Neural crest cell (in vitro differentiated cells): ENCODE measurements around the gene CSRP1. TPM values are rescaled to one million over a fixed set of nuclear protein-coding genes. Genes with fewer than 3 reads are reported as not detected.
"Not testable (repeated sequence)": the region's sequence is repeated elsewhere in the genome, so short reads cannot be mapped to it uniquely, and the experiment has no call there.

Source experiments
- DNase-seq: peaks from one replicate; pipeline ENCODE4 v3.0.0; 2021; ENCODE audit warnings: low read depth, mixed read lengths, low spot score
- H3K27ac Mint-ChIP-seq: one replicate; pipeline ENCODE4 v1.8.0; 2021; ENCODE audit warnings: mild to moderate bottlenecking, mixed read lengths; ENCODE audit not compliant: unreplicated experiment
- H3K27me3 Mint-ChIP-seq: 2 replicates; pipeline ENCODE4 v1.8.0; 2021; ENCODE audit warnings: low read depth, mild to moderate bottlenecking, mixed read lengths
- H3K36me3 Mint-ChIP-seq: 2 replicates; pipeline ENCODE4 v1.8.0; 2021; ENCODE audit warnings: low read depth, mild to moderate bottlenecking, mixed read lengths
- H3K4me1 Mint-ChIP-seq: 2 replicates; pipeline ENCODE4 v1.8.0; 2021; ENCODE audit warnings: mixed read lengths
- H3K4me3 Mint-ChIP-seq: one replicate; pipeline ENCODE4 v1.8.0; 2021; ENCODE audit warnings: mild to moderate bottlenecking, mixed read lengths
- H3K9me3 Mint-ChIP-seq: 2 replicates; pipeline ENCODE4 v1.8.0; 2021; ENCODE audit warnings: mixed read lengths
- CTCF ChIP-seq: fragments of 200-600 bp; sonication (generic); conservative IDR thresholded peaks from 2 replicates; pipeline ENCODE4 v1.5.0; 2021; ENCODE audit warnings: antibody characterized with exemption, mild to moderate bottlenecking
- total RNA-seq: library from RNA; stranded (reverse); gene quantifications from 2 replicates; pipeline ENCODE4 v1.2.1, GENCODE V29; 2021

The CSRP1 gene
- total RNA-seq, 1 donor from 2014 or later: 1.5 TPM

DNA sequence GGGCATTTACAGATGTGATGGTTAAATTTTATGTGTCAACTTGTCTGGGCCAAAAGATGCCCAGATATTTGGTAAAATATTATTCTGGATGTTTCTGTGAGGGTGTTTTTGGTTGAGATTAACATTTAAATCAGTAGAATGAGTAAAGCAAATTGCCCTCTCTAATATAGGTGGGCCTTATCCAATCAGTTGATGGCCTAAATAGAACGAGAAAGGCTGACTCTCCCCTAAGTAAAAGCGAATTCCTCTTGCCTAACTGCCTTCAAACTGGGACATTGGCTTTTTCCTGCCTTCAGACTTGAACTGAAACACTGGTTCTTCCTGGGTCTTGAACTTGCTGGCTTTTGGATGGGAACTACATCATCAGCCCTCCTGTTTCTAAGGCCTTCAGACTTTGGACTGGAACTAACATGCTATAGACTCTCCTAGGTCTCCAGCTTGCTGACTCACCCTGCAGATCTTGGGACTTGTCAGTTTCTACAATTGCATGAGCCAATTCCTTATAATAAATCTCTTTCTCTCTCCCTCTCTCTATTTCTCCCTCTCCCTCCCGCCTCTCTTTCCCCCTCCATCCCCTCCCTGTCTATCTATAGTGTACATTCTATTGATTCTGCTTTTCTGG is 21.8 kb upstream of the CSRP1 start:
- no peak for DNase-seq
- Mint-ChIP-seq H3K27ac (no peak overlapping the region), H3K27me3 (peaks cover 26% of the 10 kb centered on the region), H3K9me3 (peaks cover 6% of the 10 kb centered on the region), H3K4me1 (peaks cover 12% of the 10 kb centered on the region), H3K36me3 (peaks cover 2% of the 10 kb centered on the region), H3K4me3 (no peak overlapping the region)
- TF ChIP-seq CTCF: no peak

DNA sequence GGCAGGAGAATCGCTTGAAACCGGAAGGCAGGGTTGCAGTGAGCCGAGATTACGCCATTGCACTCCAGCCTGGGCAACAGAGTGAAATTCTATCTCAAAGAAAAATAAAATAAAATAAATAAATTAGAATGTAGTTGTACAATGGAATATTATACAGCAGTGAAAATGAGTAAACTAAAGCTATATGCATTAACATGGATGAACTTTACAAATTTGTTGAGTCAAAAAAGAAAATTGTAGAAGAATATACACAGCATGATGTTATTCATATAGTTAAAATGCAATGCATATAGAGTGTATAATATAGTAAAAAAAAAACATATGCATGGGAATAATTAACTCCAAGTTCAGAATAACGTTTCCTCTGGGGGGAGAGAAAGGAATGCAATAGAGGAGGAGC is 21.0 kb upstream of the CSRP1 start:
- peaks cover 6% of the 10 kb centered on the region for H3K9me3 Mint-ChIP-seq
- H3K4me1 Mint-ChIP-seq: peaks cover 12% of the 10 kb centered on the region

GRCh38 chr1:201525193-201525778 is 18.4 kb upstream of the CSRP1 start:
- H3K27me3 Mint-ChIP-seq: peaks cover 10% of the 10 kb centered on the region
- H3K36me3 Mint-ChIP-seq: peaks cover 2% of the 10 kb centered on the region
- no peak for DNase-seq
- no peak overlapping the region for H3K4me3 Mint-ChIP-seq
- H3K4me1 Mint-ChIP-seq: no peaks in the 10 kb centered on the region
- peaks cover 6% of the 10 kb centered on the region for H3K9me3 Mint-ChIP-seq
- TF ChIP-seq CTCF: no peak
- no peak overlapping the region for H3K27ac Mint-ChIP-seq

More for the DNA sequence above, 21.0 kb upstream of the CSRP1 start:
- Mint-ChIP-seq H3K27ac (no peak overlapping the region), H3K4me3 (no peak overlapping the region), H3K36me3 (peaks cover 2% of the 10 kb centered on the region), H3K27me3 (peaks cover 19% of the 10 kb centered on the region)
- no peak for TF ChIP-seq CTCF
- DNase-seq: no peak

- H3K4me1 Mint-ChIP-seq, H3K4me3 Mint-ChIP-seq, H3K27ac Mint-ChIP-seq, H3K27me3 Mint-ChIP-seq, DNase-seq, H3K9me3 Mint-ChIP-seq, H3K36me3 Mint-ChIP-seq: not testable (repeated sequence)
Measured at GRCh38 chr1:201520046-201520575, 13.2 kb upstream of the CSRP1 start.

- Mint-ChIP-seq H3K9me3 (no peaks in the 10 kb centered on the region), H3K4me1 (peaks cover 5% of the 10 kb centered on the region), H3K27me3 (peaks cover 3% of the 10 kb centered on the region), H3K36me3 (no peaks in the 10 kb centered on the region), H3K4me3 (no peak overlapping the region), H3K27ac (no peak overlapping the region)
- TF ChIP-seq CTCF: no peak
- DNase-seq: no peak
Measured at GRCh38 chr1:201518071-201518470, 11.1 kb upstream of the CSRP1 start.

DNA sequence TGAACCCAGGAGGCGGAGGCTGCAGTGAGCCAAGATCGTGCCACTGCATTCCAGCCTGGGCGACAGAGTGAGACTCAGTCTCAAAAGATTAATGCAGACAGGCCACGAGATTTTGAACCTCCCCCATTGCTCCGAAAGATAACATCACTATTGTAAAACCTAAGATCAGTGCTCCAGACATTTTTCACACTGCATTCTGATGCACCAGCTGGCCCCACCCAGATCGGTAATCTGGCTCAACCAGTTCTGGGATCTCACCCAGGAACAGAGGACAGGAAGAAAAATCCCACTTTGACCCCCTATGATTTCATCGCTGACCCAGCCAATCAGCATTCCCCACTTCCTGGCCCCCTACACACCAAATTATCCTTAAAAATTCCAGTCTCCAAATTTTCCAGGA is 10.7 kb upstream of the CSRP1 start:
- H3K27ac Mint-ChIP-seq: no peak overlapping the region
- peaks cover 3% of the 10 kb centered on the region for H3K27me3 Mint-ChIP-seq
- H3K4me1 Mint-ChIP-seq: peaks cover 10% of the 10 kb centered on the region
- no peak overlapping the region for H3K4me3 Mint-ChIP-seq
- H3K9me3 Mint-ChIP-seq: no peaks in the 10 kb centered on the region
- no peak for DNase-seq
- no peaks in the 10 kb centered on the region for H3K36me3 Mint-ChIP-seq
- TF ChIP-seq CTCF: no peak
